Gastrocnemius medialis (tissue), 4 donors: ENCODE data around the gene ALK.

Experiments used
- POLR2A ChIP-seq, 2 donors: fragments of 450-650 bp; IDR thresholded peaks; one replicate each; pipeline ENCODE4 v1.6.1; 2017; ENCODE audit warnings: antibody characterized with exemption in 2 of 2, mild to moderate bottlenecking in 2 of 2, moderate library complexity in 2 of 2
- TF ChIP-seq, protein P1 (sequence below), 5 experiments: fragments of 450-650 bp in 3 of 5; fragments of 200-600 bp in 2 of 5; sonication (generic) in 2 of 5; IDR thresholded peaks in 4 of 5; conservative IDR thresholded peaks in 1 of 5; 1 replicate in 4 of 5; 2 replicates in 1 of 5; pipeline ENCODE4 v1.5.1; 2016 to 2019; ENCODE audit warnings: antibody characterized with exemption in 5 of 5, mild to moderate bottlenecking in 3 of 5, moderate library complexity in 3 of 5

DNA sequence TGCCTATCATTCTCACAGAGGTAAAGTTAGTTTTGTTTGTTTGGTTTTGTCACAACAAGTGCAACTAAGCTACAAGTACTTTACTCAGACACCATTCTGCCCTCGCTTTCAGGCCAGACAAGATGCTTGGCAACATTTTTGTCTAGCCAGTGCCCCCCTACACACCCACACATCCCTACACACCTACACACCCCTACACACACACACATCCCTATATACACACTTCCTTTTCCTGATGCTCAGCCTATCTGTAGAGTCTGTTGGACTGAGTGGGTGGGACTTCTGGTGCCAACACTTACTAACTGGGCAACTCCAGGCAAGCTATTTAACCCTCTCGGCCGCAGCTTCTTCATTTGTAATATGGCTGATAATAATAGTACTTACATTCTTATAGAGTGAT, 161.4 kb downstream of the ALK start:
- TF ChIP-seq, protein P1, sequence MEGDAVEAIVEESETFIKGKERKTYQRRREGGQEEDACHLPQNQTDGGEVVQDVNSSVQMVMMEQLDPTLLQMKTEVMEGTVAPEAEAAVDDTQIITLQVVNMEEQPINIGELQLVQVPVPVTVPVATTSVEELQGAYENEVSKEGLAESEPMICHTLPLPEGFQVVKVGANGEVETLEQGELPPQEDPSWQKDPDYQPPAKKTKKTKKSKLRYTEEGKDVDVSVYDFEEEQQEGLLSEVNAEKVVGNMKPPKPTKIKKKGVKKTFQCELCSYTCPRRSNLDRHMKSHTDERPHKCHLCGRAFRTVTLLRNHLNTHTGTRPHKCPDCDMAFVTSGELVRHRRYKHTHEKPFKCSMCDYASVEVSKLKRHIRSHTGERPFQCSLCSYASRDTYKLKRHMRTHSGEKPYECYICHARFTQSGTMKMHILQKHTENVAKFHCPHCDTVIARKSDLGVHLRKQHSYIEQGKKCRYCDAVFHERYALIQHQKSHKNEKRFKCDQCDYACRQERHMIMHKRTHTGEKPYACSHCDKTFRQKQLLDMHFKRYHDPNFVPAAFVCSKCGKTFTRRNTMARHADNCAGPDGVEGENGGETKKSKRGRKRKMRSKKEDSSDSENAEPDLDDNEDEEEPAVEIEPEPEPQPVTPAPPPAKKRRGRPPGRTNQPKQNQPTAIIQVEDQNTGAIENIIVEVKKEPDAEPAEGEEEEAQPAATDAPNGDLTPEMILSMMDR (IDR thresholded peaks at IDR 0.05 in 4 of 5, conservative IDR thresholded peaks at IDR 0.05 in 1 of 5) = no peak
- no peak for TF ChIP-seq POLR2A (IDR thresholded peaks at IDR 0.05)
